PC-9 (cell line): Measurements from ENCODE around the gene NAT14. TPM values are rescaled to one million over a fixed set of nuclear protein-coding genes. Genes with fewer than 3 reads are reported as not detected.

ENCODE experiments used
- BruUV-seq: library from RNA; stranded (reverse); fragments of 400-500 nt; replicated peaks from 2 replicates; lab custom pipeline; 2021; lab: Mats Ljungman, UMichigan
- CTCF ChIA-PET: fragments of 300-600 bp; sonication (Branson Sonifier 250); formaldehyde crosslinking; loops from one replicate; lab custom pipeline; 2022; ENCODE audit warnings: antibody characterized with exemption; lab: Charles Lee
- POLR2A ChIA-PET: fragments of 300-600 bp; sonication (Branson Sonifier 250); formaldehyde crosslinking; loops from one replicate; lab custom pipeline; 2022; ENCODE audit warnings: antibody characterized with exemption; ENCODE audit not compliant: unreplicated experiment; lab: Charles Lee
- DNase-seq, 2 experiments: peaks; one replicate each; pipeline versions ENCODE4 v3.0.0 to v3.0.0-alpha.2; 2015 to 2022; ENCODE audit warnings: mixed read lengths in 1 of 2
- H2AFZ ChIP-seq: fragments of 200-600 bp; sonication (generic); 2 replicates; pipeline ENCODE4 v1.8.1; 2017; ENCODE audit warnings: antibody characterized with exemption
- H3F3A ChIP-seq: fragments of 200-600 bp; sonication (generic); 2 replicates; pipeline ENCODE4 v1.8.1; 2017; ENCODE audit warnings: antibody characterized with exemption, mild to moderate bottlenecking, low read depth; ENCODE audit not compliant: insufficient read depth
- H3K27ac ChIP-seq: fragments of 200-600 bp; sonication (generic); 2 replicates; pipeline ENCODE4 v1.6.1; 2016; ENCODE audit warnings: mixed run types
- H3K27me3 ChIP-seq: fragments of 200-600 bp; sonication (generic); 2 replicates; pipeline ENCODE4 v1.6.1; 2016; ENCODE audit warnings: low read depth, mixed run types; ENCODE audit not compliant: insufficient read depth
- H3K36me3 ChIP-seq: fragments of 200-600 bp; sonication (generic); 2 replicates; pipeline ENCODE4 v1.6.1; 2016; ENCODE audit warnings: low read depth, mixed run types
- H3K4me1 ChIP-seq: fragments of 200-600 bp; sonication (generic); replicated peaks from 2 replicates; pipeline ENCODE4 v1.6.1; 2016; ENCODE audit warnings: mixed run types; ENCODE audit not compliant: insufficient read depth
- H3K4me2 ChIP-seq: fragments of 200-600 bp; sonication (generic); 2 replicates; pipeline ENCODE4 v1.6.1; 2017; ENCODE audit warnings: mixed run types
- H3K4me3 ChIP-seq: fragments of 200-600 bp; sonication (generic); 2 replicates; pipeline ENCODE4 v1.6.1; 2016; ENCODE audit warnings: mixed run types
- H3K79me2 ChIP-seq: fragments of 200-600 bp; sonication (generic); 2 replicates; pipeline ENCODE4 v1.6.1; 2017; ENCODE audit warnings: low read depth, mixed run types
- H3K9me2 ChIP-seq: fragments of 200-600 bp; sonication (generic); 2 replicates; pipeline ENCODE4 v1.8.1; 2017; ENCODE audit warnings: mild to moderate bottlenecking; ENCODE audit not compliant: insufficient read depth
- H3K9me3 ChIP-seq: fragments of 200-600 bp; sonication (generic); 2 replicates; pipeline ENCODE4 v1.8.1; 2016; ENCODE audit warnings: low read depth; ENCODE audit not compliant: insufficient read depth
- H4K20me1 ChIP-seq: fragments of 200-600 bp; sonication (generic); 2 replicates; pipeline ENCODE4 v1.8.1; 2017; ENCODE audit not compliant: insufficient read depth
- EZH2 ChIP-seq: fragments of 200-600 bp; sonication (generic); IDR thresholded peaks from 2 replicates; pipeline ENCODE4 v1.8.0; 2017; ENCODE audit warnings: antibody characterized with exemption, low read depth
- intact Hi-C: fragments of 100-400 bp; cut with micrococcal nuclease; formaldehyde crosslinking; loops from one replicate; pipeline ENCODE4 v1.10.0; 2022; ENCODE audit not compliant: unreplicated experiment
- total RNA-seq: library from RNA; stranded (reverse); gene quantifications from 2 replicates; pipeline ENCODE4 v1.2.3, GENCODE V29; 2021
- TF ChIP-seq, protein P1 (sequence below): fragments of 200-600 bp; sonication (generic); conservative IDR thresholded peaks from 2 replicates; pipeline ENCODE4 v1.6.1; 2017; ENCODE audit warnings: mixed run types, antibody characterized with exemption, mild to moderate bottlenecking, moderate library complexity

Gene NAT14
- total RNA-seq, 1 experiment from 2014 or later, result 61.6 TPM

DNA sequence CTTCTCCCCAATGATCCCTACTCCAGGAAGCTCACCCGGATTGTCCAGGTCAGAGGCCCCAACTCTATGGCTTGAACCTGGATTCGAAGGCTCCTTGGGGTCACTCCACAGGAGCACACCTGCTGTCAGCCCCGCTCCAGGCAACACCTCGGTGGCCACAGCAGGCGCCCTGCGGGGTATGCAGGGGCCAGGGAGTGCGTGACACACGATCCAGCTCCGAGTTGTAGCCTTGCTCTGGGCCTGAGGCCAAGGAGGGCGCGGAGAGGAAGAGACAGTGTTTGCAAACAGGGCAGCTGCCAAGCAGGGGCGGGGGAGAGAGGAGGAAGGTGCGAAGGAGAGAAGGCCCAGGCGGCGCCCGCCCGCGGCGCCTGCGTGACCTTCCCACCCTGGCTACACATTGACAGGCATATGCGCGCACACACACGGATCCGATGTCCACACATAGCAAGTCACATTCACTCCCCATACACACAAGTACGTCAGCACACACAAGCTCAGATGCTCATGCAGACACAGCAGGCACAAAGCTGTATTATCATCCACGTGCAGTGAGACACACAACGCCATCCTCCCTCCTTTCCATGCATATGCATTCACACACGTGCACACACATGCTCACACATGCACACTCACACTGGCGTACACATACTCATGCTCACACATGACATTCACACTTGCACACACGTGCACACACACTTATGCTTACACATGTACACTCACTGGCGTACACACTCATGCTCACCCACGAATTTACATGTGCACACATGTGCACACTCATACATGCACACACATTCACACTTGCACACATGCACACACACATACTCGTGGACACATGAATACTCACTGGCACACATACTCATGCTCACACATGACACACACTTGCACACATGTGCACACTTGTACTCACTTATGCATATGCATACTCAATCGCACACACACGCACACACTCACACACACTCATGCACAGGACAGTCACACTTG is 41.5 kb downstream of the NAT14 start:
- no peaks in the 10 kb centered on the region for H3K9me3 ChIP-seq
- no peaks in the 10 kb centered on the region for H3K9me2 ChIP-seq
- no peak overlapping the region for H3K27ac ChIP-seq
- H3K36me3 ChIP-seq, result no peaks in the 10 kb centered on the region
- peak overlapping the region; percentile 47 for H3K4me2 ChIP-seq
- peaks cover 22% of the 10 kb centered on the region; the same call in 1 of the 2 replicates for H3F3A ChIP-seq
- peak; percentile 84 to 87 for DNase-seq
- no peaks in the 10 kb centered on the region for H3K27me3 ChIP-seq
- H3K4me3 ChIP-seq, result no peak overlapping the region
- CTCF ChIA-PET, result interaction anchor here (0.5 to 0.6 kb wide), 2 partner anchors 17 to 212 kb away, joined by 6 to 7 read pairs; no protein-coding TSS in a partner anchor
- BruUV-seq, result no TSS peak
- no peaks in the 10 kb centered on the region for H4K20me1 ChIP-seq
- no peaks in the 10 kb centered on the region for H3K79me2 ChIP-seq
- POLR2A ChIA-PET, result interaction anchor here (0.5 to 0.7 kb wide), 3 partner anchors 20 to 65 kb away, joined by 4 to 17 read pairs (median 5); no protein-coding TSS in a partner anchor
- H3K4me1 ChIP-seq, result peaks cover 12% of the 10 kb centered on the region
- no peak for TF ChIP-seq EZH2
- TF ChIP-seq, protein P1, sequence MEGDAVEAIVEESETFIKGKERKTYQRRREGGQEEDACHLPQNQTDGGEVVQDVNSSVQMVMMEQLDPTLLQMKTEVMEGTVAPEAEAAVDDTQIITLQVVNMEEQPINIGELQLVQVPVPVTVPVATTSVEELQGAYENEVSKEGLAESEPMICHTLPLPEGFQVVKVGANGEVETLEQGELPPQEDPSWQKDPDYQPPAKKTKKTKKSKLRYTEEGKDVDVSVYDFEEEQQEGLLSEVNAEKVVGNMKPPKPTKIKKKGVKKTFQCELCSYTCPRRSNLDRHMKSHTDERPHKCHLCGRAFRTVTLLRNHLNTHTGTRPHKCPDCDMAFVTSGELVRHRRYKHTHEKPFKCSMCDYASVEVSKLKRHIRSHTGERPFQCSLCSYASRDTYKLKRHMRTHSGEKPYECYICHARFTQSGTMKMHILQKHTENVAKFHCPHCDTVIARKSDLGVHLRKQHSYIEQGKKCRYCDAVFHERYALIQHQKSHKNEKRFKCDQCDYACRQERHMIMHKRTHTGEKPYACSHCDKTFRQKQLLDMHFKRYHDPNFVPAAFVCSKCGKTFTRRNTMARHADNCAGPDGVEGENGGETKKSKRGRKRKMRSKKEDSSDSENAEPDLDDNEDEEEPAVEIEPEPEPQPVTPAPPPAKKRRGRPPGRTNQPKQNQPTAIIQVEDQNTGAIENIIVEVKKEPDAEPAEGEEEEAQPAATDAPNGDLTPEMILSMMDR, result no peak
- intact Hi-C loops, result loop anchor here (1.0 to 2.0 kb wide), 2 partner anchors 20 to 60 kb away; no protein-coding TSS in a partner anchor
- no peak overlapping the region for H2AFZ ChIP-seq

DNA sequence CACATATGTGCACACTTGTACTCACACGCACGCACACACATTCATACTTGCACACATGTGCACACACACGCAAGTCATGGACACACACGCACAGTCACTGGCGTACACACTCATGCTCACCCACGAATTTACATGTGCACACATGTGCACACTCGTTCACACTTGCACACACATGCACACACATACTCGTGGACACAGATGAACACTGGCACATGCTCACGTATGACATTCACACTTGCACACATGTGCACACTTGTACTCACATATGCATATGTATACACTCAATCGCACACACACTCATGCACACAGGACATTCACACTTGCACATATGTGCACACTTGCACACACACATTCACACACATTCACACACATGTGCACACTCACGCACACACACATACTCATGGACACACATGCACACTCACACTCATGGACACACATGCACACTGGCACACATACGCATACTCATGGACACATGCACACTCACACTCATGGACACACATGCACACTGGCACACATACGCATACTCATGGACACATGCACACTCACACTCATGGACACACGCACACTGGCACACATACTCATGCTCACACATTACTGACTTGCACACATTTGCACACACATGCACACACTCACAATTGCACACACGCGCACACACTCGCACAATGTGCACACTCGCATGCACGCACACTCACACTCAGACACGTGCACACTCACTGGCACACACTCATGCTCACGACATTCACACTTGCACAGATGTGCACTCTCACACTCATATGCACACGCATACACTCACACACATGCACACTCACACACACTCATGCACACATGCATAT is 42.4 kb downstream of the NAT14 start:
- no TSS peak for BruUV-seq
- peaks cover 22% of the 10 kb centered on the region; the same call in 1 of the 2 replicates for H3F3A ChIP-seq
- no peak for TF ChIP-seq EZH2
- TF ChIP-seq, protein P1, result no peak
- H3K4me1 ChIP-seq, result peaks cover 12% of the 10 kb centered on the region
- H3K4me2 ChIP-seq, result no peak overlapping the region
- H3K36me3 ChIP-seq, result no peaks in the 10 kb centered on the region
- no peaks in the 10 kb centered on the region for H3K9me2 ChIP-seq
- no peaks in the 10 kb centered on the region for H4K20me1 ChIP-seq
- ChIA-PET CTCF (no interaction called here), POLR2A (interaction anchor here (0.7 kb wide), 1 partner anchor 17 kb away, joined by 4 read pairs; no protein-coding TSS in a partner anchor)
- no peak overlapping the region for H3K27ac ChIP-seq
- no peaks in the 10 kb centered on the region for H3K27me3 ChIP-seq
- no peak overlapping the region for H3K4me3 ChIP-seq
- no peak for DNase-seq
- no peak overlapping the region for H2AFZ ChIP-seq
- intact Hi-C loops, result loop anchor here (2.0 kb wide), 1 partner anchor 59 kb away; no protein-coding TSS in a partner anchor
- H3K9me3 ChIP-seq, result no peaks in the 10 kb centered on the region
- no peaks in the 10 kb centered on the region for H3K79me2 ChIP-seq
